ENCODE data around the gene NUP210.

- TF ChIP-seq EZH2 (IDR thresholded peaks at IDR 0.05; ENCODE audit: borderline replicate concordance) (no peak), CTCF (IDR thresholded peaks at IDR 0.05; ENCODE audit: poor library complexity) (no peak), EZH2phosphoT487 (IDR thresholded peaks at IDR 0.05; ENCODE audit: low read depth, severe bottlenecking, unreplicated experiment) (no peak)
Measured at GRCh38 chr3:13339833-13340232, 80.3 kb downstream of the NUP210 start.
